Stimulated activated CD4-positive, alpha-beta T cell treated with anti-CD3 and anti-CD28 coated beads, Interleukin-15, amount 100 ng/mL, for 1 hour (primary cell): ENCODE data around the gene TEAD1.

Experiments used
- DNase-seq, 2 donors: peaks; one replicate each; pipeline ENCODE4 v3.0.0-alpha.2; 2020; ENCODE audit warnings: low read depth in 1 of 2, low spot score in 1 of 2

TEAD1 gene

GRCh38 chr11:12786450-12786849, 112.2 kb downstream of the TEAD1 start:
- no peak for DNase-seq

GRCh38 chr11:12786891-12787290, 112.7 kb downstream of the TEAD1 start:
- DNase-seq, result no peak

- no peak for DNase-seq
These were observed 113.6 kb downstream of the TEAD1 start for GRCh38 chr11:12787847-12788246.

GRCh38 chr11:12789054-12789453, 114.8 kb downstream of the TEAD1 start:
- DNase-seq, result no peak

- no peak for DNase-seq
These were observed 115.5 kb downstream of the TEAD1 start for GRCh38 chr11:12789596-12790215.

GRCh38 chr11:12790861-12791616, 116.8 kb downstream of the TEAD1 start:
- DNase-seq, result no peak

GRCh38 chr11:12792018-12792417, 117.8 kb downstream of the TEAD1 start:
- no peak for DNase-seq

GRCh38 chr11:12792590-12792989, 118.4 kb downstream of the TEAD1 start:
- no peak for DNase-seq

GRCh38 chr11:12793065-12793464, 118.8 kb downstream of the TEAD1 start:
- DNase-seq, result no peak

GRCh38 chr11:12793506-12793905, 119.3 kb downstream of the TEAD1 start:
- no peak for DNase-seq

GRCh38 chr11:12794576-12795230, 120.5 kb downstream of the TEAD1 start:
- no peak for DNase-seq

- no peak for DNase-seq
These were observed 123.8 kb downstream of the TEAD1 start for GRCh38 chr11:12797996-12798395.

- DNase-seq, result no peak
These were observed 124.4 kb downstream of the TEAD1 start for GRCh38 chr11:12798609-12799011.

GRCh38 chr11:12799334-12799835, 125.2 kb downstream of the TEAD1 start:
- DNase-seq, result no peak

GRCh38 chr11:12800032-12800671, 125.9 kb downstream of the TEAD1 start:
- no peak for DNase-seq

GRCh38 chr11:12800871-12801270, 126.7 kb downstream of the TEAD1 start:
- no peak for DNase-seq

GRCh38 chr11:12801976-12802375, 127.8 kb downstream of the TEAD1 start:
- DNase-seq, result no peak

- DNase-seq, result no peak
These were observed 128.3 kb downstream of the TEAD1 start for GRCh38 chr11:12802418-12803085.

GRCh38 chr11:12803086-12803826, 129.0 kb downstream of the TEAD1 start:
- DNase-seq, result no peak

GRCh38 chr11:12806113-12806512, 131.9 kb downstream of the TEAD1 start:
- no peak for DNase-seq
